Neural crest cell (in vitro differentiated cells): ENCODE measurements around the gene FLAD1. TPM values are rescaled to one million over a fixed set of nuclear protein-coding genes. Genes with fewer than 3 reads are reported as not detected.
"Not testable (repeated sequence)": the region's sequence is repeated elsewhere in the genome, so short reads cannot be mapped to it uniquely, and the experiment has no call there.

ENCODE experiments used
- DNase-seq: peaks from one replicate; pipeline ENCODE4 v3.0.0; 2021; ENCODE audit warnings: low read depth, mixed read lengths, low spot score
- H3K27ac Mint-ChIP-seq: one replicate; pipeline ENCODE4 v1.8.0; 2021; ENCODE audit warnings: mild to moderate bottlenecking, mixed read lengths; ENCODE audit not compliant: unreplicated experiment
- H3K27me3 Mint-ChIP-seq: 2 replicates; pipeline ENCODE4 v1.8.0; 2021; ENCODE audit warnings: low read depth, mild to moderate bottlenecking, mixed read lengths
- H3K36me3 Mint-ChIP-seq: 2 replicates; pipeline ENCODE4 v1.8.0; 2021; ENCODE audit warnings: low read depth, mild to moderate bottlenecking, mixed read lengths
- H3K4me1 Mint-ChIP-seq: 2 replicates; pipeline ENCODE4 v1.8.0; 2021; ENCODE audit warnings: mixed read lengths
- H3K4me3 Mint-ChIP-seq: one replicate; pipeline ENCODE4 v1.8.0; 2021; ENCODE audit warnings: mild to moderate bottlenecking, mixed read lengths
- H3K9me3 Mint-ChIP-seq: 2 replicates; pipeline ENCODE4 v1.8.0; 2021; ENCODE audit warnings: mixed read lengths
- CTCF ChIP-seq: fragments of 200-600 bp; sonication (generic); conservative IDR thresholded peaks from 2 replicates; pipeline ENCODE4 v1.5.0; 2021; ENCODE audit warnings: antibody characterized with exemption, mild to moderate bottlenecking
- total RNA-seq: library from RNA; stranded (reverse); gene quantifications from 2 replicates; pipeline ENCODE4 v1.2.1, GENCODE V29; 2021

FLAD1 gene
- total RNA-seq, 1 donor from 2014 or later, result 76.3 TPM

DNA sequence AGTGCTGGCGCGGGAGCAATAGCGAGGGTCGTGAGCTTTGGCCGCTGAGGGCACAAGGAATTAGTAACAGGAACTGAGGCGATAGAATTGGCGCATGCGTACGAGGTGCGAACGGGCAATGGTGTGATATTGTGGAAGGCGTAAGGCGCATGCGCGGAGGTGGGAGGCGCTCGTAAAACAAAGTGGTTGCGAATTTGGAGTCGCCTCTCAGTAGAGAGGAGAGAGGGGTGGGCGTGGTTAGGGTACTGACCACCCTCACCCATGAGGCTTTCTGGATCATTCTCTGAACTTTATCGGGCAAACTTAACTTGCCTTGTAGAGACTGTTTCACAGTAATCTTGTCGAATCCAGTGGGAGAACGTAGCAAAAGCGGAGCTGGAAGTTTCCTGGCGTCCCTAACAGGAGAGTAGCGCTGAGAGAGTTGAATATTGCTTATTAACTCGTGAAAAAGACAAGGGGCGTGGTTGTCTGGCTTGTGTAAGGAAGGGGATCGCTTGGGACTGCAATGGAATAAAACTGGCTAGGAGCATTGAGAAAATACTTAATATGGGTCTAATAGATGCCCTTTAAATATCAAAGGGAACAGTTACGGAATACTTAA lies 8.2 kb upstream of the FLAD1 start:
- no peak for TF ChIP-seq CTCF
- Mint-ChIP-seq H3K4me3 (no peak overlapping the region), H3K27me3 (no peaks in the 10 kb centered on the region), H3K36me3 (peaks cover 3% of the 10 kb centered on the region), H3K9me3 (no peaks in the 10 kb centered on the region), H3K4me1 (peaks cover 26% of the 10 kb centered on the region), H3K27ac (no peak overlapping the region)
- DNase-seq, result peak; percentile 91

DNA sequence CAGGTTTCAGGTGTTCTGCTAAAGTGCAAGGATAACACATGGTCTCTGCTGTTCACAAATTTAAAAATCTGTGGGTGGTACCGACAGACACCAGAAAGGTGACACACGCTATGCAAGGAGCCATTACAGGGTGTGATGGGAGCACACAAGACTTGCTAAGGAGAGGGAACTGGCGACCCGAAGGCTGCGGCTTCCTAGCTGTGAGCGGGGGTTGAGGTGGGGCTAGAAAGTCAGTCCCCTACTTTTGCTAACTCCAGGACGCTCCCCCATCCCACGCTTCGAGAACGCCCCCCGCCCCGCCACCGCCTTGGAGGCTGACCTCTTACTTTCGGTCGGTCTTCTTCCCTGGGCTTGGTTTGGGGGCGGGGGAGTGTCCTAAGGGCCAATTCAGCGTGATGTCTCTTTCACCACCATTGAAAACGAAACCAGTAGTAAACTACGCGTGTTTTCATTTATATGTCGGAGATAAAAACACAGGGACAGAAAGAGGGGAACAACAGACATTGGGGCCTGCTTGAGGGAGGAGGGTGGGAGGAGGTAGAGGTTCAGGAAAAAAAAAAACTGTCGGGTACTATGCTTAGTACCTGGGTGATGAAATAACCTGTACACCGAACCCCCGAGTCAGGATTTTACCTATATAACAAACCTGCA lies 7.6 kb upstream of the FLAD1 start:
- peaks cover 3% of the 10 kb centered on the region for H3K36me3 Mint-ChIP-seq
- H3K9me3 Mint-ChIP-seq, result no peaks in the 10 kb centered on the region
- DNase-seq, result no peak
- no peaks in the 10 kb centered on the region for H3K27me3 Mint-ChIP-seq
- TF ChIP-seq CTCF, result no peak
- H3K4me3 Mint-ChIP-seq, result no peak overlapping the region
- peaks cover 25% of the 10 kb centered on the region for H3K4me1 Mint-ChIP-seq
- H3K27ac Mint-ChIP-seq, result no peak overlapping the region

- not testable (repeated sequence) for H3K9me3 Mint-ChIP-seq, DNase-seq, H3K4me1 Mint-ChIP-seq, H3K27me3 Mint-ChIP-seq, H3K27ac Mint-ChIP-seq, H3K4me3 Mint-ChIP-seq, H3K36me3 Mint-ChIP-seq
Measured at GRCh38 chr1:154977762-154978161, 5.4 kb upstream of the FLAD1 start.

GRCh38 chr1:154978360-154978759 lies 4.8 kb upstream of the FLAD1 start:
- Mint-ChIP-seq H3K36me3 (peaks cover 8% of the 10 kb centered on the region), H3K9me3 (no peaks in the 10 kb centered on the region), H3K4me3 (peak overlapping the region; percentile 28), H3K27ac (no peak overlapping the region), H3K4me1 (peaks cover 4% of the 10 kb centered on the region), H3K27me3 (no peaks in the 10 kb centered on the region)
- no peak for DNase-seq
- TF ChIP-seq CTCF, result no peak

DNA sequence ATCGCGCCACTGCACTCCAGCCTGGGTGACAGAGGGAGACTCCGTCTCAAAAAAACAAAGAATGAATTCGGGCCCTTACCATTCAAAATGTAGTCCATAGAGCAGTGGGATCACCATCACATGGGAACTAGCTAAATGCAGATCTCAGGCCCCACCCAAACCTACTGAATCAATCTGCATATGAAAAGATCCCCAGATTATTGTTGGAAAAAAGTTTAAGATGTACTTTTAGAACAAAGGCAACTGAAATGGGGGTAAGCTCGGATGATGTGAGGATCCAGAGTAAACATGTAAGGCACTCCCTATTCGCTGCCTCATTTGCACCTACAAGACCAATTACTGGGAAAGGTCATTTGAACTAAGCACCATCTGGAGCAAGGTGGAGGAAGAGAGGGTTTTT lies 803 bp upstream of the FLAD1 start:
- Mint-ChIP-seq H3K36me3 (peaks cover 8% of the 10 kb centered on the region), H3K9me3 (no peaks in the 10 kb centered on the region), H3K27me3 (no peaks in the 10 kb centered on the region), H3K4me1 (peaks cover 13% of the 10 kb centered on the region), H3K27ac (no peak overlapping the region), H3K4me3 (no peak overlapping the region)
- no peak for DNase-seq
- TF ChIP-seq CTCF, result no peak

GRCh38 chr1:154983776-154984466 lies 777 bp downstream of the FLAD1 start:
- no peak for DNase-seq
- Mint-ChIP-seq H3K27me3 (no peaks in the 10 kb centered on the region), H3K4me3 (no peak overlapping the region), H3K27ac (no peak overlapping the region), H3K36me3 (peaks cover 8% of the 10 kb centered on the region), H3K9me3 (no peaks in the 10 kb centered on the region), H3K4me1 (peaks cover 11% of the 10 kb centered on the region)
- TF ChIP-seq CTCF, result no peak

DNA sequence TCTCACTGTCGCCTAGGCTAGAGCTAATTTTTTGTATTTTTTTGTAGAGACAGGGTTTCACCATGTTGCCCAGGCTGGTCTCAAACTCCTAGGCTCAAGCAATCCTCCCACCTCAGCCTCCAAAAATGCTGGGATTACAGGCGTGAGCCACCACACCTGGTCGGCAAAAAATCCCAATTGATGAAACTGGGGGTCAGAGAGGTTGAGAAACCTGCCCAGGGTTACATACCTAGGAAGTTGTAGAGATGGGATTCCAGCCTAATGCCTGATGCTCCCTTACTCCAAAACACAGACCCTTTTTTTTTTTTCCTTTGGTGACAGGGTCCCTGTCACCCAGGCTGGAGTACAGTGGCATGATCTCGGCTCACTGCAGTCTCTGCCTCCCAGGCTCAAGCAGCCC lies 3.6 kb downstream of the FLAD1 start:
- not testable (repeated sequence) for H3K27ac Mint-ChIP-seq, H3K27me3 Mint-ChIP-seq, H3K36me3 Mint-ChIP-seq, H3K9me3 Mint-ChIP-seq, DNase-seq
- H3K4me1 Mint-ChIP-seq, result peaks cover 14% of the 10 kb centered on the region
- peak overlapping the region; percentile 38 for H3K4me3 Mint-ChIP-seq
